ENCODE measurements around the gene FUT3.

- no peak for TF ChIP-seq CTCF (optimal IDR thresholded peaks at IDR 0.05 in 1 of 3, IDR thresholded peaks at IDR 0.05 in 1 of 3, conservative IDR thresholded peaks at IDR 0.05 in 1 of 3; ENCODE audit: extremely low read depth in 1 of 3, insufficient read depth in 2 of 3, low read length in 3 of 3)
- TF ChIP-seq EZH2 (IDR thresholded peaks at IDR 0.05; ENCODE audit: low read length) = no peak
These were observed 42.9 kb upstream of the FUT3 start for GRCh38 chr19:5893907-5894703.

Data from keratinocyte (primary cell).